ENCODE results near the gene LRP1.

GRCh38 chr12:57210926-57211692 lies 82.8 kb downstream of the LRP1 start:
- TF ChIP-seq CTCF (IDR thresholded peaks at IDR 0.05; ENCODE audit: low read depth, low read length), result no peak
- TF ChIP-seq EZH2phosphoT487 (IDR thresholded peaks at IDR 0.05; ENCODE audit: low read depth), result no peak

Measured in OCI-LY3 (cell line).